ENCODE data around the gene ADCK2.
"Not testable (repeated sequence)": the region's sequence is repeated elsewhere in the genome, so short reads cannot be mapped to it uniquely, and the experiment has no call there.

The ADCK2 gene

DNA sequence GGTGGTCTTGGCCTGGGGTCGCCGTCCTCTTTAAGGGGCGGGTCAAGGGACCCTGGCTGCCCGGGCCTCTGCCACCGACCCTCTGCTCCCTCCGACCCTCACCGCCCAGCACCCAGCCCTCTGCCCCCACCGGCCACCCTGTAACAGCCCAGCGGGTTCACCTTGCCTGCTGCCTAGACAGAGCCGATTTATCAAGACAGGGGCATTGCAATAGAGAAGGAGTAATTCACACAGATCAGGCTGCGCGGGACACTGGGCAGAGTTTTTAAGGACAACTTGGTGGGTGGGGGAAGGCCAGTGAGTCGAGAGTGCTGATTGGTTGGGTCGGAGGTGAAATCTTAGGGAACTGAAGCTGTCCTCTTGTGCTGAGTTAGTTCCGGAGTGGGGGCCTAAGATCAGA is 779 bp upstream of the ADCK2 start:
- DNase-seq (ENCODE audit: insufficient read length, low spot score) (no peak), FAIRE-seq (no peak)
- no peak for TF ChIP-seq POLR2AphosphoS5 (IDR thresholded peaks at IDR 0.05; ENCODE audit: low read depth, low read length)
- no peak for TF ChIP-seq POU2F2 (IDR thresholded peaks at IDR 0.05; ENCODE audit: low read depth, low read length)
- no peak for TF ChIP-seq POLR2A (IDR thresholded peaks at IDR 0.05; ENCODE audit: low read depth, low read length)
- no peak for TF ChIP-seq TAF1 (IDR thresholded peaks at IDR 0.05; ENCODE audit: low read depth, low read length)

DNA sequence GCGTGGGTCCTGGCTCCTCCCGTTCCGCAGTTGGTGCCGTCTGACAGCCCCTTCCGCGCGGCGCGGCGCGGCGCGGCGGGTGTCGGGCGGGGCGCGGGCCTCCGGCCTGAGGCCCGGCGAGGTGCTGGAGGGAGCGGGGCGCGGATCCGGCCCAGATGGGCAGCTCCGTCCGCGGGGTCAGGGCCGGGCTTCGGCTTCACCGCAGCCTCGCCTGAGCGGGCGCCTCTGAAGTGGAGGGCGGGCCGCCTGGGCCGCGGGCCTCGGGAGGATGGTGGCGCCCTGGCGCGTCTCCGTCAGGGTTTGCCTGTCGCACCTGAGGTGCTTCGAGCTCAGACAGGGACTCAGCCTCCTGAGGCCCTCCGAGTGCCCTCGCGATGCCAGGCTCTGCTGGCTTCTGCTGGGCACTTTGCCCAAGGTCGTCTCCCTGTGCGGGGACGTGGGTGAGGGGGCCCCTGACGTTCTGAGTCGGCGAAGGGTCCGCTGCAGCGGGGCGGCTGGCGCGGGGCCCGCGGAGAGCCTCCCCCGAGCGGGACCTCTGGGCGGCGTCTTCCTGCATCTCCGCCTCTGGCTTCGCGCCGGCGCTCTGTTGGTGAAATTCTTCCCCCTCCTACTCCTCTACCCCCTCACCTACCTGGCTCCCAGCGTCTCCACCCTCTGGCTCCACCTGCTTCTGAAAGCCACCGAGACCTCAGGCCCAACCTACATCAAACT is 473 bp downstream of the ADCK2 start:
- peak; percentile 41 for FAIRE-seq
- DNase-seq (ENCODE audit: insufficient read length, low spot score), result peak; percentile 59
- TF ChIP-seq TAF1 (IDR thresholded peaks at IDR 0.05; ENCODE audit: low read depth, low read length) (no peak), SPI1 (IDR thresholded peaks at IDR 0.05; ENCODE audit: low read depth, low read length) (no peak), POLR2A (IDR thresholded peaks at IDR 0.05; ENCODE audit: low read depth, low read length) (no peak), POLR2AphosphoS5 (IDR thresholded peaks at IDR 0.05; ENCODE audit: low read depth, low read length) (no peak), POU2F2 (IDR thresholded peaks at IDR 0.05; ENCODE audit: low read depth, low read length) (no peak), PAX5 (IDR thresholded peaks at IDR 0.05; ENCODE audit: insufficient read depth, low read length, severe bottlenecking) (no peak)

DNA sequence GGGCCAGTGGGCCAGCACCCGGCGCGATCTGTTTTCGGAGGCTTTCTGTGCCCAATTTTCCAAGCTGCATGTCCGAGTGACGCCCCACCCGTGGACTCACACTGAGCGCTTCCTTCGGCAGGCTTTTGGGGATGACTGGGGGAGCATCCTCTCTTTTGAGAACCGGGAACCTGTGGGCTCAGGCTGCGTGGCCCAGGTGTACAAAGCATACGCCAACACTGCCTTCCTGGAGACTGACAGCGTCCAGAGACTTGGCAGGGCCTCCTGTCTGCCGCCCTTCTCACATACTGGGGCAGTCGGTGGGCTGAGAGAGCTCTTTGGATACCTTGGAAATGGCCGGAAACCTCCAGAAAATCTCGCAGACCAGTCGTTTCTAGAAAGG is 1.0 kb downstream of the ADCK2 start:
- no peak for DNase-seq (ENCODE audit: insufficient read length, low spot score)
- TF ChIP-seq POLR2AphosphoS5 (IDR thresholded peaks at IDR 0.05; ENCODE audit: low read depth, low read length) (no peak), PAX5 (IDR thresholded peaks at IDR 0.05; ENCODE audit: insufficient read depth, low read length, severe bottlenecking) (no peak), POU2F2 (IDR thresholded peaks at IDR 0.05; ENCODE audit: low read depth, low read length) (no peak), TAF1 (IDR thresholded peaks at IDR 0.05; ENCODE audit: low read depth, low read length) (no peak), POLR2A (IDR thresholded peaks at IDR 0.05; ENCODE audit: low read depth, low read length) (no peak), SPI1 (IDR thresholded peaks at IDR 0.05; ENCODE audit: low read depth, low read length) (no peak)
- no peak for FAIRE-seq

DNA sequence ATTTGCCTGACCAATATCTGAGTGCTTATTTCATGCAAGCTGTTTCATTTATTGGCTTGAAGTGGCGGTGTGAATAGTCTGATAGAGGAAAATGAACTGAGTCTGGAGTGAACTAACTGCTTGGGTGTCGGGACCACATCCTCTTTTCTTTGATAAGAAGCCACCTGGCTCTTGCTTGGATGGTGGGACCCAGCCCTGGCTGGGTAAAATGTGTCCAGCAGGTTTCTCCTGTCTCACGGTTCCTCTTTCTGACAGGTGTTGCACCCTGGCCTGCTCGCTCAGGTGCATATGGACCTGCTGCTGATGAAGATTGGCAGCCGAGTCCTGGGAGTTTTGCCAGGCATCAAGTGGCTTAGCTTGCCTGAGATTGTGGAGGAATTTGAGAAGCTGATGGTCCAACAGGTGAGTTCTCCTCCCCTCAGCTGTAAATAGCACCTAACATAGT is 1.6 kb downstream of the ADCK2 start:
- TF ChIP-seq POLR2A (IDR thresholded peaks at IDR 0.05; ENCODE audit: low read depth, low read length), result no peak
- no peak for TF ChIP-seq PAX5 (IDR thresholded peaks at IDR 0.05; ENCODE audit: insufficient read depth, low read length, severe bottlenecking)
- TF ChIP-seq TAF1 (IDR thresholded peaks at IDR 0.05; ENCODE audit: low read depth, low read length), result no peak
- TF ChIP-seq POU2F2 (IDR thresholded peaks at IDR 0.05; ENCODE audit: low read depth, low read length), result no peak
- peak; percentile 83 for TF ChIP-seq SPI1 (IDR thresholded peaks at IDR 0.05; ENCODE audit: low read depth, low read length)
- no peak for TF ChIP-seq POLR2AphosphoS5 (IDR thresholded peaks at IDR 0.05; ENCODE audit: low read depth, low read length)
- FAIRE-seq (peak; percentile 91), DNase-seq (ENCODE audit: insufficient read length, low spot score) (no peak)

DNA sequence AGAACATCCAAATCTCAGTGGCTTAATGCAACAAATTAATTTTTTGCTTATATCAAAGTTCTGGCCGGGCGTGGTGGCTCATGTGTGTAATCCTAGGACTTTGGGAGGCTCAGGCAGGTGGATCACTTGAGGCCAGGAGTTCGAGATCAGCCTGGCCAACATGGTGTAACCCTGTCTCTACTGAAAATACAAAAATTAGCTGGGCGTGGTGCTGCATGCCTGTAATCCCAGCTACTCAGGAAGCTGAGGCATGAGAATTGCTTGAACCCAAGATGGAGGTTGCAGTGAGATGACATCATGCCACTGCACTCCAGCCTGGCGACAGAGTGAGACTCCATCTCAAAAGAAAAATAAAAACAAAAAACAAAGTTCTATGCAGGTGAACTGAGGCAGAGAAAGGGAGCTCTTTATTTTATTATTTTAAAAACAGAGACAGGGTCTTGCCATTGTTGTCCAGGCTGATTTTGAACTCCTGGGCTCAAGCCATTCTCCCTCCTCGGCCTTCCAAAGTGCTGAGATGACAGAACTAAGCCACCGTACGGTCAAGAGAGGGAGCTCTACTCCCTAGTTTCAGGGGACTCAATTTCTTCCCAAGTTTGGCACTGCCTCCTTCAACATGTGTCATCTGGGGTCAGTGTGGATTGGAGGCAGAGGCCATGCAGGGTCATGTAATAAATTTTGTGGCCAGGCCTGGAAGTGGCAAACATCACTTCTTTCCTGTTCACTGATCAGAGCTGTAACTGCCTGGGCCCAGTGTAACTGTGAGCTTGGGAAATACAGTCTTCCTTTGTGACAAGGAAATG is 2.4 kb downstream of the ADCK2 start:
- TF ChIP-seq POLR2A (IDR thresholded peaks at IDR 0.05; ENCODE audit: low read depth, low read length) (no peak), PAX5 (IDR thresholded peaks at IDR 0.05; ENCODE audit: insufficient read depth, low read length, severe bottlenecking) (no peak), POLR2AphosphoS5 (IDR thresholded peaks at IDR 0.05; ENCODE audit: low read depth, low read length) (no peak), POU2F2 (IDR thresholded peaks at IDR 0.05; ENCODE audit: low read depth, low read length) (no peak), SPI1 (IDR thresholded peaks at IDR 0.05; ENCODE audit: low read depth, low read length) (no peak), TAF1 (IDR thresholded peaks at IDR 0.05; ENCODE audit: low read depth, low read length) (no peak)
- FAIRE-seq (peak; percentile 87), DNase-seq (ENCODE audit: insufficient read length, low spot score) (no peak)

DNA sequence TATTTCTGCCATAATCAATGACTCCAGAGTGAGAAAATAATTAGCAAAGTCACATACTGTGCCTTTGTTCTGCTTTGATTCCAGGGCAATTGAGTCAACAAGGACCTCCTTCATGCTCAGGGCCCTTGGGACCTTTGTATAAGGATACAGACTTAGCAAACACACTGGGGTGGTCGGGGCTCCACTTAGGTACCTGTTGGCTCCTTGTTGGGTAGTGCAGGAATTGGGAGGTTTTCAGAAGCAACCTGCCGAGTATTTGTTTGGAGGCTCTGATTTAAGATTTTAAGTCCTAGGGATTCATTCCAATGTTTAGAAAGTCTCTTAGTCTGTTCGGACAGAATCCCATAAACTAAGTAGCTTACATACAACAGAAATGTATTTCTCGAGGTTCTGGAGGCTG is 3.0 kb downstream of the ADCK2 start:
- DNase-seq (ENCODE audit: insufficient read length, low spot score) (no peak), FAIRE-seq (no peak)
- TF ChIP-seq POLR2A (IDR thresholded peaks at IDR 0.05; ENCODE audit: low read depth, low read length) (no peak), POLR2AphosphoS5 (IDR thresholded peaks at IDR 0.05; ENCODE audit: low read depth, low read length) (no peak), PAX5 (IDR thresholded peaks at IDR 0.05; ENCODE audit: insufficient read depth, low read length, severe bottlenecking) (no peak), SPI1 (IDR thresholded peaks at IDR 0.05; ENCODE audit: low read depth, low read length) (no peak), TAF1 (IDR thresholded peaks at IDR 0.05; ENCODE audit: low read depth, low read length) (no peak), POU2F2 (IDR thresholded peaks at IDR 0.05; ENCODE audit: low read depth, low read length) (no peak)

DNA sequence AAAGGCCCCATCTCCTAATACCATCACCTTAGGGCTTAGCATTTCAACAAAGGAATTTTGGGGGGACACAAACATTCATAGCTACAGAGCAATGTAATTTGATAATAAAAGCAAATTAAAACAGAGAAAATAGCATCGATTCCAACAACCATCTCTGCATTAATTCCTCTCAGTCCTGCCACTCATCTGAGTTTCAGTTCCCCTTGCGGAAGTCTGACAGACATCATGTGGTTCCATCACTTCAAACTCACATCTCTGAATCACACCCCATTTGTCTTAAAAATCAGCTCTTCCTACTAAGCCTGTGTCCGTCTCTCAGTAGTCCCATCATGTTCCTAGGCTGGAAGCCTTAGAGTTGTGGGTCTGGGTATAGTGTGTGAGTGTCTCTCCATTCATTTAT is 3.6 kb downstream of the ADCK2 start:
- FAIRE-seq (peak; percentile 97), DNase-seq (ENCODE audit: insufficient read length, low spot score) (peak; percentile 48)
- TF ChIP-seq PAX5 (IDR thresholded peaks at IDR 0.05; ENCODE audit: insufficient read depth, low read length, severe bottlenecking), result no peak
- TF ChIP-seq SPI1 (IDR thresholded peaks at IDR 0.05; ENCODE audit: low read depth, low read length), result peak; percentile 100

DNA sequence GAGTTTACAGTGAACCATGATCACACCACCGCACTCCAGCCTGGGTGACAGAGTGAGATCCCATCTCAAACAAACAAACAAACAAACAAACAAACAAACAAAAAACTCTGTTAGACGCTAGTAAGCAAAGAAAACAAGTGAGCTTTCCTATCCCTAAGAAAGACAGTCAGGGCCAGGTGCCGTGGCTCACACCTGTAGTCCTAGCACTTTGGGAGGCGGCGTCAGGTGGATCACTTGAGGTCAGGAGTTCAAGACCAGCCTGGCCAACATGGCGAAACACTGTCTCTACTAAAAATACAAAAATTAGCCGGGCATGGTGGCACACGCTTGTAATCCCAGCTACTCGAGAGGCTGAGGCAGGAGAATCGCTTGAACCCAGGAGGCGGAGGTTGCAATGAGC is 4.2 kb downstream of the ADCK2 start:
- not testable (repeated sequence) for DNase-seq (ENCODE audit: insufficient read length, low spot score); FAIRE-seq

DNA sequence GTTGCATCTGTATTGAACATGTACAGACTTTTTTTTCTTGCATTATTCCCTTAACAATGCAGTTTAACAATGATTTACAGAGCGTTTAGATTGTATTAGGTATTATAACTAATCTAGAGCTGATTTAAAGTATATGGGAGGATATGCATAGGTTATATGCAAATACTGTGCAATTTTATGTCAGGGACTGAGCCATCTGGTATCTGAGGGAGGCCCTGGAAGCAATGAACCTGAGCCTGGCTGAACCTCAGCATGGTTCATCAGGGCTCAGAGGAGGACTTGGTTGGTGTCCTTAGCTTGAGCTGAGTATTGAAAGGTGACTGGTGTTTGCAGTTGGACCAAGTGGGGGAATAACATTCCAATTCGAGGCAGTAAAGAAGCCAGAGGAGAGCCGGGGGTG is 4.8 kb downstream of the ADCK2 start:
- no peak for DNase-seq (ENCODE audit: insufficient read length, low spot score)
- no peak for FAIRE-seq
- TF ChIP-seq POLR2A (IDR thresholded peaks at IDR 0.05; ENCODE audit: low read depth, low read length), result no peak
- peak; percentile 26; the same call in 1 of the 2 replicates for TF ChIP-seq POU2F2 (IDR thresholded peaks at IDR 0.05; ENCODE audit: low read depth, low read length)

DNA sequence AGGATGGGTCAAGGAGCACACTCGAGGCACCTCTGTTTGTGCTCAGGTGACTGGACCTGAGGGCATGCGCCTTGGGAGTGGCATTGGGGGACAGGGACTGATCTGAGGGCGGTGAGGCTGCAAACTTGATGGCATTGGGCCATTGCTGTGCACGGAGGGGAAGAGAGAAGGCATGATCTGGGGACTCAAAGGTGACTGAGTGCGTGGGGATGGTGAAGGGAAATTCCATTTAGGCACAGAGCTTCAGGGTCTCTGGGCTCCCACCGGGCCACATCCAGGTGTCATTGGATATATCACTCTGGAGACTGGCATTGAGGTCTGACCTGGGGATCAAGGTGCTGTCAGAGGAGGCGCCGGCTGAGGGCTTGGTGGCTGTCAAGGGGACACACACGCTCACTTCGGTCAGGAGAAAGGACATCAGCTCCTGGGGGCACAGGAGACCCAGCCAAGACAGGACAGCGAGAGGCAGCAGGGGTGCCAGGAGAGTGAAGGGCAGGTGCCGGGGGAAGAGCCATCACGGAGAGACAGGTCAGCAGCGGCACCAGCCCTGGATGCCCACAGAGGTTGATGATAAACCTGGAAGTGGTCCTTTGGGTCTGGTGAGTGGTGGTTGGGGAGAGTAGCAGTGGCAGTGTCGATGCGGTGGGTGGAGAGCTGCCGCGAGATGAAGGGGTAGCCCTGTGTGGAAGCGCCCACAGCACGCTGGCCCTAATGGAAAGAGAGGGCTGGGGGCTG is 5.5 kb downstream of the ADCK2 start:
- FAIRE-seq (no peak), DNase-seq (ENCODE audit: insufficient read length, low spot score) (no peak)
- TF ChIP-seq POU2F2 (IDR thresholded peaks at IDR 0.05; ENCODE audit: low read depth, low read length), result no peak
- TF ChIP-seq TAF1 (IDR thresholded peaks at IDR 0.05; ENCODE audit: low read depth, low read length), result no peak
- no peak for TF ChIP-seq SPI1 (IDR thresholded peaks at IDR 0.05; ENCODE audit: low read depth, low read length)
- no peak for TF ChIP-seq POLR2A (IDR thresholded peaks at IDR 0.05; ENCODE audit: low read depth, low read length)
- no peak for TF ChIP-seq POLR2AphosphoS5 (IDR thresholded peaks at IDR 0.05; ENCODE audit: low read depth, low read length)
- no peak for TF ChIP-seq PAX5 (IDR thresholded peaks at IDR 0.05; ENCODE audit: insufficient read depth, low read length, severe bottlenecking)

All from GM12891 (cell line).